IPS-15b (cell line): Measurements from ENCODE around the gene DIO3.

ENCODE experiments used
- H3K27me3 ChIP-seq: one replicate; pipeline ENCODE4 v1.6.1; 2013; ENCODE audit warnings: low read length; ENCODE audit not compliant: control insufficient read depth, insufficient read depth
- H3K36me3 ChIP-seq: one replicate; pipeline ENCODE4 v1.6.1; 2013; ENCODE audit warnings: low read length; ENCODE audit not compliant: control insufficient read depth, insufficient read depth
- H3K4me1 ChIP-seq: one replicate; pipeline ENCODE4 v1.6.1; 2013; ENCODE audit warnings: mild to moderate bottlenecking, low read length; ENCODE audit not compliant: control insufficient read depth, insufficient read depth
- H3K4me3 ChIP-seq: one replicate; pipeline ENCODE4 v1.5.1; 2013; ENCODE audit warnings: low read depth, low read length
- H3K9ac ChIP-seq: one replicate; pipeline ENCODE4 v1.6.1; 2013; ENCODE audit warnings: low read depth, mild to moderate bottlenecking, low read length
- H3K9me3 ChIP-seq: one replicate; pipeline ENCODE4 v1.6.1; 2013; ENCODE audit warnings: mild to moderate bottlenecking, low read length; ENCODE audit not compliant: control insufficient read depth, insufficient read depth

DIO3 gene

DNA sequence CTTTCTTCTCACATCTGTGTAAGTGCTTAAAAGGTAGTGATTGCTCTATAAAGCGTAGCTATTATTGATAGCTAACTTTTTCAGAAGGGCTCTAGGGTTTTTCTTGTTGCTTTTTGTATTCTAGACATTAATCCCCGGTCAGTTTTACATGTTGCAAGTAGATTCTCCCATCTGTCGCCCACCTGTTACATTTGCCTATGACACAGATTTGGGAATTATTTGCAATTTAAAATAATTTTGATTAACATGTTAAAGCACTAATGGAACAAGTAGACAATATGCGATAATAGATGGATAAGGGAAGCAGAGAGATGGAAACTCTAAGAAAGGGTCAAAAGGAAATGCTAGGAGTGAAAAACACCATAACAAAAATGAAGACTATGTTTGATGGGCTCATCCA, 44.5 kb downstream of the DIO3 start:
- Histone ChIP-seq H3K4me1 (no peaks in the 10 kb centered on the region), H3K4me3 (no peak overlapping the region), H3K36me3 (no peaks in the 10 kb centered on the region), H3K27me3 (peaks cover 2% of the 10 kb centered on the region), H3K9me3 (no peaks in the 10 kb centered on the region), H3K9ac (no peak overlapping the region)
